Caco-2 (cell line): ENCODE results near the gene RAPGEF1. TPM values are rescaled to one million over a fixed set of nuclear protein-coding genes. Genes with fewer than 3 reads are reported as not detected.

Experiments used
- BruUV-seq: library from RNA; stranded (reverse); fragments of 400-500 nt; replicated peaks from 2 replicates; lab custom pipeline; 2021; lab: Mats Ljungman, UMichigan
- CTCF ChIA-PET: fragments of 300-600 bp; sonication (Branson Sonifier 250); formaldehyde crosslinking; loops from one replicate; lab custom pipeline; 2022; ENCODE audit warnings: antibody characterized with exemption; lab: Charles Lee
- POLR2A ChIA-PET: fragments of 300-600 bp; sonication (Branson Sonifier 250); formaldehyde crosslinking; loops from one replicate; lab custom pipeline; 2022; ENCODE audit warnings: antibody characterized with exemption; lab: Charles Lee
- DNase-seq, 2 experiments: peaks; one replicate each; pipeline versions ENCODE4 v3.0.0 to v3.0.0-alpha.2; 2020 to 2022
- H3K27me3 ChIP-seq: replicated peaks from 2 replicates; pipeline ENCODE4 v1.6.0; 2011; ENCODE audit warnings: low read length; ENCODE audit not compliant: control insufficient read depth, insufficient read depth
- H3K36me3 ChIP-seq: 2 replicates; pipeline ENCODE4 v1.5.1; 2011; ENCODE audit warnings: low read length; ENCODE audit not compliant: control insufficient read depth, insufficient read depth
- H3K4me1 ChIP-seq: fragments of 250-450 bp; sonication (Bioruptor Pico); 2 replicates; pipeline ENCODE4 v1.5.1; 2020; ENCODE audit warnings: mild to moderate bottlenecking
- H3K4me3 ChIP-seq: 2 replicates; pipeline ENCODE4 v1.5.1; 2011; ENCODE audit warnings: low read depth, mild to moderate bottlenecking, control low read depth, low read length
- H3K9me3 ChIP-seq: fragments of 250-450 bp; sonication (Bioruptor Pico); 2 replicates; pipeline ENCODE4 v1.5.1; 2020; ENCODE audit warnings: mild to moderate bottlenecking, moderate library complexity
- H3K27ac Mint-ChIP-seq: one replicate; pipeline ENCODE4 v1.8.0; 2022; ENCODE audit warnings: mixed read lengths; ENCODE audit not compliant: unreplicated experiment
- H3K27me3 Mint-ChIP-seq: one replicate; pipeline ENCODE4 v1.8.0; 2022; ENCODE audit warnings: mixed read lengths; ENCODE audit not compliant: insufficient read depth, unreplicated experiment
- H3K36me3 Mint-ChIP-seq: one replicate; pipeline ENCODE4 v1.8.0; 2022; ENCODE audit warnings: mild to moderate bottlenecking, mixed read lengths; ENCODE audit not compliant: insufficient read depth, unreplicated experiment
- H3K4me1 Mint-ChIP-seq: one replicate; pipeline ENCODE4 v1.8.0; 2022; ENCODE audit warnings: low read depth, mixed read lengths; ENCODE audit not compliant: unreplicated experiment
- H3K4me3 Mint-ChIP-seq: one replicate; pipeline ENCODE4 v1.8.0; 2022; ENCODE audit warnings: mild to moderate bottlenecking, moderate library complexity, mixed read lengths; ENCODE audit not compliant: unreplicated experiment
- H3K9me3 Mint-ChIP-seq: one replicate; pipeline ENCODE4 v1.8.0; 2022; ENCODE audit warnings: mixed read lengths; ENCODE audit not compliant: unreplicated experiment
- intact Hi-C: fragments of 100-400 bp; cut with micrococcal nuclease; formaldehyde crosslinking; loops from one replicate; pipeline ENCODE4 v1.10.0; 2022; ENCODE audit not compliant: unreplicated experiment
- total RNA-seq: library from RNA; stranded (reverse); gene quantifications from 2 replicates; pipeline ENCODE4 v1.2.3, GENCODE V29; 2022
- TF ChIP-seq, protein P1 (sequence below), 2 experiments: fragments of 200-600 bp in 1 of 2; IDR thresholded peaks; 1 replicate in 1 of 2; 2 replicates in 1 of 2; pipeline versions ENCODE4 v1.5.1 to v1.8.0; 2011 to 2022; ENCODE audit warnings: antibody characterized with exemption in 1 of 2, control low read depth in 1 of 2, inconsistent platforms in 1 of 2, low read depth in 1 of 2, low read length in 1 of 2, mild to moderate bottlenecking in 1 of 2, moderate library complexity in 1 of 2; ENCODE audit not compliant: insufficient read depth in 1 of 2, severe bottlenecking in 1 of 2, unreplicated experiment in 1 of 2

Gene RAPGEF1
- total RNA-seq, 1 experiment from 2014 or later = 75.4 TPM

- Mint-ChIP-seq H3K27me3 (peaks cover 25% of the 10 kb centered on the region), H3K27ac (no peak overlapping the region), H3K4me3 (no peak overlapping the region), H3K9me3 (no peaks in the 10 kb centered on the region), H3K4me1 (no peaks in the 10 kb centered on the region), H3K36me3 (no peaks in the 10 kb centered on the region)
- no peaks in the 10 kb centered on the region for H3K36me3 ChIP-seq
- no peaks in the 10 kb centered on the region for H3K27me3 ChIP-seq
- intact Hi-C loops = no loop called here
- POLR2A ChIA-PET = no interaction called here
- CTCF ChIA-PET = no interaction called here
- H3K4me1 ChIP-seq = no peaks in the 10 kb centered on the region
- BruUV-seq = no TSS peak
- TF ChIP-seq, protein P1, sequence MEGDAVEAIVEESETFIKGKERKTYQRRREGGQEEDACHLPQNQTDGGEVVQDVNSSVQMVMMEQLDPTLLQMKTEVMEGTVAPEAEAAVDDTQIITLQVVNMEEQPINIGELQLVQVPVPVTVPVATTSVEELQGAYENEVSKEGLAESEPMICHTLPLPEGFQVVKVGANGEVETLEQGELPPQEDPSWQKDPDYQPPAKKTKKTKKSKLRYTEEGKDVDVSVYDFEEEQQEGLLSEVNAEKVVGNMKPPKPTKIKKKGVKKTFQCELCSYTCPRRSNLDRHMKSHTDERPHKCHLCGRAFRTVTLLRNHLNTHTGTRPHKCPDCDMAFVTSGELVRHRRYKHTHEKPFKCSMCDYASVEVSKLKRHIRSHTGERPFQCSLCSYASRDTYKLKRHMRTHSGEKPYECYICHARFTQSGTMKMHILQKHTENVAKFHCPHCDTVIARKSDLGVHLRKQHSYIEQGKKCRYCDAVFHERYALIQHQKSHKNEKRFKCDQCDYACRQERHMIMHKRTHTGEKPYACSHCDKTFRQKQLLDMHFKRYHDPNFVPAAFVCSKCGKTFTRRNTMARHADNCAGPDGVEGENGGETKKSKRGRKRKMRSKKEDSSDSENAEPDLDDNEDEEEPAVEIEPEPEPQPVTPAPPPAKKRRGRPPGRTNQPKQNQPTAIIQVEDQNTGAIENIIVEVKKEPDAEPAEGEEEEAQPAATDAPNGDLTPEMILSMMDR (IDR thresholded peaks at IDR 0.05; ENCODE audit: insufficient read depth in 1 of 2, low read depth in 1 of 2, low read length in 1 of 2, severe bottlenecking in 1 of 2, unreplicated experiment in 1 of 2) = no peak
- DNase-seq = no peak
- H3K9me3 ChIP-seq = no peaks in the 10 kb centered on the region
- no peak overlapping the region for H3K4me3 ChIP-seq
Measured at GRCh38 chr9:131769361-131769760, 29.5 kb upstream of the RAPGEF1 start.

DNA sequence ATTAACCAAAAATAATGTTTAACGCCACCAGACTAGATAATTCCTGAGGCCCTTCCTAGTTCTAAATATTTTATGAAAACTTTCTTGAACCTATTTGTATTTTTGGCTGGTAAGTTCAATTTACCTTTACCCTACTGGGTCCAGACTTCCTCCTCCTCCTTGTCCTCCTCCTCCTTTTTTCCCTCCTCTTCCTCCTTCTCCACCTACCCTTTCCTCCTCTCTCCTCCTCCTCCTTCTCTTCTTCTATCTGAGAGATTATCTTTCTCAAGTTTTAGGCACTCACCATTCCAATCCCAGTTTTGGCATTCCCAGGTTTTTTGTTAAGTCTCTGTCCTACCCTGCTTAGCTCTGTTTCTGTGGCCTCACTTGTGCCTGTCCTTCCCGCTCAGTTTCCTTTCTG is 24.7 kb upstream of the RAPGEF1 start:
- H3K4me3 Mint-ChIP-seq = no peak overlapping the region
- no peak for DNase-seq
- intact Hi-C loops = loop anchor here (5.0 kb wide), 1 partner anchor 488 kb away; no protein-coding TSS in a partner anchor
- H3K27ac Mint-ChIP-seq = no peak overlapping the region
- no peaks in the 10 kb centered on the region for H3K9me3 ChIP-seq
- CTCF ChIA-PET = no interaction called here
- H3K4me1 Mint-ChIP-seq = no peaks in the 10 kb centered on the region
- peaks cover 4% of the 10 kb centered on the region for H3K4me1 ChIP-seq
- no TSS peak for BruUV-seq
- H3K36me3 Mint-ChIP-seq = no peaks in the 10 kb centered on the region
- no peaks in the 10 kb centered on the region for H3K36me3 ChIP-seq
- TF ChIP-seq, protein P1 (IDR thresholded peaks at IDR 0.05; ENCODE audit: insufficient read depth in 1 of 2, low read depth in 1 of 2, low read length in 1 of 2, severe bottlenecking in 1 of 2, unreplicated experiment in 1 of 2) = no peak
- no peaks in the 10 kb centered on the region for H3K27me3 ChIP-seq
- POLR2A ChIA-PET = no interaction called here
- H3K9me3 Mint-ChIP-seq = no peaks in the 10 kb centered on the region
- H3K4me3 ChIP-seq = no peak overlapping the region
- H3K27me3 Mint-ChIP-seq = peaks cover 7% of the 10 kb centered on the region

- no TSS peak for BruUV-seq
- Histone ChIP-seq H3K27me3 (no peaks in the 10 kb centered on the region), H3K9me3 (no peaks in the 10 kb centered on the region), H3K36me3 (no peaks in the 10 kb centered on the region), H3K4me3 (no peak overlapping the region), H3K4me1 (peaks cover 4% of the 10 kb centered on the region)
- POLR2A ChIA-PET = no interaction called here
- TF ChIP-seq, protein P1 (IDR thresholded peaks at IDR 0.05; ENCODE audit: insufficient read depth in 1 of 2, low read depth in 1 of 2, low read length in 1 of 2, severe bottlenecking in 1 of 2, unreplicated experiment in 1 of 2) = peak; percentile 85 to 92
- Mint-ChIP-seq H3K27ac (no peak overlapping the region), H3K9me3 (no peaks in the 10 kb centered on the region), H3K4me3 (no peak overlapping the region), H3K4me1 (no peaks in the 10 kb centered on the region), H3K27me3 (peaks cover 7% of the 10 kb centered on the region), H3K36me3 (no peaks in the 10 kb centered on the region)
- CTCF ChIA-PET = interaction anchor here (0.8 to 1.8 kb wide), 3 partner anchors 226 to 479 kb away, joined by 3 to 8 read pairs (median 5); no protein-coding TSS in a partner anchor
- peak; percentile 70 to 88 for DNase-seq
- intact Hi-C loops = loop anchor here (1.0 to 5.0 kb wide), 4 partner anchors 192 to 506 kb away; no protein-coding TSS in a partner anchor
Measured at GRCh38 chr9:131762356-131762932, 22.6 kb upstream of the RAPGEF1 start.
